ENCODE results near the gene USP6NL.

The USP6NL gene

GRCh38 chr10:11594589-11595394, 16.7 kb downstream of the USP6NL start:
- H4K20me1 ChIP-seq (ENCODE audit: insufficient read depth, low read length): no peaks in the 10 kb centered on the region

GRCh38 chr10:11593612-11594011, 17.8 kb downstream of the USP6NL start:
- 0 out of 2 replicates have a peak, but pooled peaks cover 5% of the 10 kb centered on the region for H3K79me2 ChIP-seq (ENCODE audit: low read length)
- no peak overlapping the region for H3K27ac ChIP-seq (ENCODE audit: low read length)
- no peak overlapping the region for H2AFZ ChIP-seq (ENCODE audit: low read depth, low read length)
- H3K27me3 ChIP-seq (ENCODE audit: low read depth, low read length): no peaks in the 10 kb centered on the region
- H3K36me3 ChIP-seq (replicated peaks; ENCODE audit: low read depth, low read length): no peaks in the 10 kb centered on the region
- TF ChIP-seq CTCF (IDR thresholded peaks at IDR 0.05; ENCODE audit: low read depth, low read length): no peak
- H3K4me1 ChIP-seq (ENCODE audit: low read length): peaks cover 8% of the 10 kb centered on the region
- no peak overlapping the region for H3K9ac ChIP-seq (ENCODE audit: low read length)
- H3K4me3 ChIP-seq (ENCODE audit: low read length): no peak overlapping the region
- no peak overlapping the region for H3K4me2 ChIP-seq (ENCODE audit: low read length)
- no peaks in the 10 kb centered on the region for H4K20me1 ChIP-seq (ENCODE audit: insufficient read depth, low read length)
- no peaks in the 10 kb centered on the region for H3K9me3 ChIP-seq (ENCODE audit: insufficient read depth, low read length)

More at GRCh38 chr10:11594589-11595394, 16.7 kb downstream of the USP6NL start:
- H3K4me3 ChIP-seq (ENCODE audit: low read length): no peak overlapping the region
- H3K9me3 ChIP-seq (ENCODE audit: insufficient read depth, low read length): no peaks in the 10 kb centered on the region
- H3K36me3 ChIP-seq (replicated peaks; ENCODE audit: low read depth, low read length): no peaks in the 10 kb centered on the region
- no peak overlapping the region for H3K9ac ChIP-seq (ENCODE audit: low read length)
- no peak overlapping the region for H3K27ac ChIP-seq (ENCODE audit: low read length)
- no peaks in the 10 kb centered on the region for H3K27me3 ChIP-seq (ENCODE audit: low read depth, low read length)
- H2AFZ ChIP-seq (ENCODE audit: low read depth, low read length): no peak overlapping the region
- H3K4me1 ChIP-seq (ENCODE audit: low read length): peaks cover 8% of the 10 kb centered on the region
- TF ChIP-seq EZH2phosphoT487 (IDR thresholded peaks at IDR 0.05; ENCODE audit: low read depth) (no peak), CTCF (IDR thresholded peaks at IDR 0.05; ENCODE audit: low read depth, low read length) (no peak)
- H3K79me2 ChIP-seq (ENCODE audit: low read length): peaks cover 10% of the 10 kb centered on the region; the same call in 1 of the 2 replicates
- no peak overlapping the region for H3K4me2 ChIP-seq (ENCODE audit: low read length)

- Histone ChIP-seq H4K20me1 (ENCODE audit: insufficient read depth, low read length) (no peaks in the 10 kb centered on the region), H3K27ac (ENCODE audit: low read length) (no peak overlapping the region), H3K4me2 (ENCODE audit: low read length) (no peak overlapping the region), H3K9me3 (ENCODE audit: insufficient read depth, low read length) (no peaks in the 10 kb centered on the region), H2AFZ (ENCODE audit: low read depth, low read length) (no peak overlapping the region), H3K27me3 (ENCODE audit: low read depth, low read length) (no peaks in the 10 kb centered on the region), H3K9ac (ENCODE audit: low read length) (no peak overlapping the region), H3K4me1 (ENCODE audit: low read length) (peaks cover 14% of the 10 kb centered on the region), H3K79me2 (ENCODE audit: low read length) (peaks cover 8% of the 10 kb centered on the region), H3K36me3 (replicated peaks; ENCODE audit: low read depth, low read length) (peaks cover 5% of the 10 kb centered on the region), H3K4me3 (ENCODE audit: low read length) (no peak overlapping the region)
- no peak for TF ChIP-seq EZH2phosphoT487 (IDR thresholded peaks at IDR 0.05; ENCODE audit: low read depth)
- TF ChIP-seq CTCF (IDR thresholded peaks at IDR 0.05; ENCODE audit: low read depth, low read length): no peak
Measured at GRCh38 chr10:11589738-11590137, 21.7 kb downstream of the USP6NL start.

- Histone ChIP-seq H3K36me3 (replicated peaks; ENCODE audit: low read depth, low read length) (peaks cover 5% of the 10 kb centered on the region), H3K4me3 (ENCODE audit: low read length) (no peak overlapping the region), H4K20me1 (ENCODE audit: insufficient read depth, low read length) (no peaks in the 10 kb centered on the region), H3K9ac (ENCODE audit: low read length) (no peak overlapping the region), H3K27me3 (ENCODE audit: low read depth, low read length) (no peaks in the 10 kb centered on the region), H3K4me1 (ENCODE audit: low read length) (peaks cover 13% of the 10 kb centered on the region; the same call in 1 of the 2 replicates), H3K4me2 (ENCODE audit: low read length) (no peak overlapping the region), H3K79me2 (ENCODE audit: low read length) (peaks cover 12% of the 10 kb centered on the region), H3K27ac (ENCODE audit: low read length) (no peak overlapping the region), H2AFZ (ENCODE audit: low read depth, low read length) (no peak overlapping the region), H3K9me3 (ENCODE audit: insufficient read depth, low read length) (no peaks in the 10 kb centered on the region)
- TF ChIP-seq CTCF (IDR thresholded peaks at IDR 0.05; ENCODE audit: low read depth, low read length) (no peak), EZH2phosphoT487 (IDR thresholded peaks at IDR 0.05; ENCODE audit: low read depth) (no peak)
Measured at GRCh38 chr10:11588873-11589574, 22.4 kb downstream of the USP6NL start.
